ENCODE results near the gene DCAF17.

The DCAF17 gene

GRCh38 chr2:171482308-171482707, 48.3 kb downstream of the DCAF17 start:
- Histone ChIP-seq H3K4me1 (ENCODE audit: insufficient read depth, insufficient read length) (no peaks in the 10 kb centered on the region), H3K9ac (ENCODE audit: insufficient read length, low read depth) (no peak overlapping the region)
- no peak for TF ChIP-seq YY1 (IDR thresholded peaks at IDR 0.05; ENCODE audit: insufficient read depth, insufficient read length)
- no peak for TF ChIP-seq SUZ12 (IDR thresholded peaks at IDR 0.05; ENCODE audit: extremely low read depth, insufficient read depth, insufficient read length)
- no peak for TF ChIP-seq ZNF274 (IDR thresholded peaks at IDR 0.05; ENCODE audit: low read depth, low read length)

GRCh38 chr2:171482877-171483276, 48.9 kb downstream of the DCAF17 start:
- peak; percentile 16 for DNase-seq (ENCODE audit: low read depth, low spot score)
- TF ChIP-seq ZNF274 (IDR thresholded peaks at IDR 0.05; ENCODE audit: low read depth, low read length) (no peak), SUZ12 (IDR thresholded peaks at IDR 0.05; ENCODE audit: extremely low read depth, insufficient read depth, insufficient read length) (no peak), YY1 (IDR thresholded peaks at IDR 0.05; ENCODE audit: insufficient read depth, insufficient read length) (no peak)

More at GRCh38 chr2:171482308-171482707, 48.3 kb downstream of the DCAF17 start:
- H3K4me3 ChIP-seq (ENCODE audit: insufficient read length, low read depth), result no peak overlapping the region
- no peaks in the 10 kb centered on the region for H3K27me3 ChIP-seq (ENCODE audit: insufficient read depth, insufficient read length)
- H3K36me3 ChIP-seq (ENCODE audit: insufficient read depth, insufficient read length, low read length), result peaks cover 25% of the 10 kb centered on the region
- H3K9me3 ChIP-seq (ENCODE audit: insufficient read depth, low read length), result no peaks in the 10 kb centered on the region
- DNase-seq (ENCODE audit: low read depth, low spot score), result no peak

GRCh38 chr2:171483793-171484192, 49.8 kb downstream of the DCAF17 start:
- Histone ChIP-seq H3K4me3 (ENCODE audit: insufficient read length, low read depth) (no peak overlapping the region), H3K36me3 (ENCODE audit: insufficient read depth, insufficient read length, low read length) (peaks cover 17% of the 10 kb centered on the region), H3K9me3 (ENCODE audit: insufficient read depth, low read length) (no peaks in the 10 kb centered on the region), H3K9ac (ENCODE audit: insufficient read length, low read depth) (no peak overlapping the region), H3K4me1 (ENCODE audit: insufficient read depth, insufficient read length) (no peaks in the 10 kb centered on the region), H3K27me3 (ENCODE audit: insufficient read depth, insufficient read length) (no peaks in the 10 kb centered on the region)
- TF ChIP-seq SUZ12 (IDR thresholded peaks at IDR 0.05; ENCODE audit: extremely low read depth, insufficient read depth, insufficient read length), result no peak
- TF ChIP-seq YY1 (IDR thresholded peaks at IDR 0.05; ENCODE audit: insufficient read depth, insufficient read length), result no peak
- TF ChIP-seq ZNF274 (IDR thresholded peaks at IDR 0.05; ENCODE audit: low read depth, low read length), result no peak
- no peak for DNase-seq (ENCODE audit: low read depth, low spot score)

More at GRCh38 chr2:171482877-171483276, 48.9 kb downstream of the DCAF17 start:
- Histone ChIP-seq H3K4me1 (ENCODE audit: insufficient read depth, insufficient read length) (no peaks in the 10 kb centered on the region), H3K36me3 (ENCODE audit: insufficient read depth, insufficient read length, low read length) (peaks cover 19% of the 10 kb centered on the region), H3K27me3 (ENCODE audit: insufficient read depth, insufficient read length) (no peaks in the 10 kb centered on the region), H3K9me3 (ENCODE audit: insufficient read depth, low read length) (no peaks in the 10 kb centered on the region), H3K9ac (ENCODE audit: insufficient read length, low read depth) (no peak overlapping the region), H3K4me3 (ENCODE audit: insufficient read length, low read depth) (no peak overlapping the region)

- H3K27me3 ChIP-seq (ENCODE audit: insufficient read depth, insufficient read length), result no peaks in the 10 kb centered on the region
- H3K4me3 ChIP-seq (ENCODE audit: insufficient read length, low read depth), result no peak overlapping the region
- DNase-seq (ENCODE audit: low read depth, low spot score), result no peak
- H3K9me3 ChIP-seq (ENCODE audit: insufficient read depth, low read length), result no peaks in the 10 kb centered on the region
- H3K36me3 ChIP-seq (ENCODE audit: insufficient read depth, insufficient read length, low read length), result peaks cover 10% of the 10 kb centered on the region
- TF ChIP-seq SUZ12 (IDR thresholded peaks at IDR 0.05; ENCODE audit: extremely low read depth, insufficient read depth, insufficient read length) (no peak), ZNF274 (IDR thresholded peaks at IDR 0.05; ENCODE audit: low read depth, low read length) (no peak)
- no peak overlapping the region for H3K9ac ChIP-seq (ENCODE audit: insufficient read length, low read depth)
- no peaks in the 10 kb centered on the region for H3K4me1 ChIP-seq (ENCODE audit: insufficient read depth, insufficient read length)
Measured at GRCh38 chr2:171485116-171485515, 51.1 kb downstream of the DCAF17 start.

- TF ChIP-seq SUZ12 (IDR thresholded peaks at IDR 0.05; ENCODE audit: extremely low read depth, insufficient read depth, insufficient read length), result no peak
- TF ChIP-seq ZNF274 (IDR thresholded peaks at IDR 0.05; ENCODE audit: low read depth, low read length), result no peak
- no peak for TF ChIP-seq YY1 (IDR thresholded peaks at IDR 0.05; ENCODE audit: insufficient read depth, insufficient read length)
- Histone ChIP-seq H3K27me3 (ENCODE audit: insufficient read depth, insufficient read length) (no peaks in the 10 kb centered on the region), H3K9me3 (ENCODE audit: insufficient read depth, low read length) (no peaks in the 10 kb centered on the region), H3K36me3 (ENCODE audit: insufficient read depth, insufficient read length, low read length) (no peaks in the 10 kb centered on the region), H3K4me3 (ENCODE audit: insufficient read length, low read depth) (no peak overlapping the region), H3K9ac (ENCODE audit: insufficient read length, low read depth) (no peak overlapping the region), H3K4me1 (ENCODE audit: insufficient read depth, insufficient read length) (no peaks in the 10 kb centered on the region)
- DNase-seq (ENCODE audit: low read depth, low spot score), result no peak
Measured at GRCh38 chr2:171487201-171487600, 53.2 kb downstream of the DCAF17 start.

- no peak overlapping the region for H3K4me3 ChIP-seq (ENCODE audit: insufficient read length, low read depth)
- no peaks in the 10 kb centered on the region for H3K36me3 ChIP-seq (ENCODE audit: insufficient read depth, insufficient read length, low read length)
- no peak for TF ChIP-seq YY1 (IDR thresholded peaks at IDR 0.05; ENCODE audit: insufficient read depth, insufficient read length)
- TF ChIP-seq ZNF274 (IDR thresholded peaks at IDR 0.05; ENCODE audit: low read depth, low read length), result no peak
- TF ChIP-seq SUZ12 (IDR thresholded peaks at IDR 0.05; ENCODE audit: extremely low read depth, insufficient read depth, insufficient read length), result no peak
- H3K4me1 ChIP-seq (ENCODE audit: insufficient read depth, insufficient read length), result no peaks in the 10 kb centered on the region
- DNase-seq (ENCODE audit: low read depth, low spot score), result no peak
- H3K27me3 ChIP-seq (ENCODE audit: insufficient read depth, insufficient read length), result no peaks in the 10 kb centered on the region
- no peaks in the 10 kb centered on the region for H3K9me3 ChIP-seq (ENCODE audit: insufficient read depth, low read length)
- no peak overlapping the region for H3K9ac ChIP-seq (ENCODE audit: insufficient read length, low read depth)
Measured at GRCh38 chr2:171487803-171488259, 53.8 kb downstream of the DCAF17 start.

GRCh38 chr2:171490577-171490976, 56.6 kb downstream of the DCAF17 start:
- no peaks in the 10 kb centered on the region for H3K27me3 ChIP-seq (ENCODE audit: insufficient read depth, insufficient read length)
- H3K9me3 ChIP-seq (ENCODE audit: insufficient read depth, low read length), result no peaks in the 10 kb centered on the region
- no peak overlapping the region for H3K9ac ChIP-seq (ENCODE audit: insufficient read length, low read depth)
- H3K4me1 ChIP-seq (ENCODE audit: insufficient read depth, insufficient read length), result no peaks in the 10 kb centered on the region
- no peak for DNase-seq (ENCODE audit: low read depth, low spot score)
- no peak for TF ChIP-seq YY1 (IDR thresholded peaks at IDR 0.05; ENCODE audit: insufficient read depth, insufficient read length)
- TF ChIP-seq ZNF274 (IDR thresholded peaks at IDR 0.05; ENCODE audit: low read depth, low read length), result no peak
- no peak for TF ChIP-seq SUZ12 (IDR thresholded peaks at IDR 0.05; ENCODE audit: extremely low read depth, insufficient read depth, insufficient read length)
- no peak overlapping the region for H3K4me3 ChIP-seq (ENCODE audit: insufficient read length, low read depth)
- H3K36me3 ChIP-seq (ENCODE audit: insufficient read depth, insufficient read length, low read length), result no peaks in the 10 kb centered on the region

Data from NT2/D1 (cell line).